Lower lobe of right lung (tissue), 2 donors: ENCODE data around the gene TMEM255B. TPM values are rescaled to one million over a fixed set of nuclear protein-coding genes. Genes with fewer than 3 reads are reported as not detected.

Experiments
- ATAC-seq, 2 donors: fragments of 200-7000 bp; cut with Tn5 transposase; one replicate each; pipeline ENCODE4 v1.9.1; 2020 to 2022; ENCODE audit warnings: mild to moderate bottlenecking in 2 of 2, moderate library complexity in 2 of 2
- DNase-seq: peaks from one replicate; pipeline ENCODE4 v3.0.0-alpha.2; 2020
- H3K27ac ChIP-seq: fragments of 200-600 bp; one replicate; pipeline ENCODE4 v1.8.0; 2022
- H3K27me3 ChIP-seq: fragments of 200-600 bp; one replicate; pipeline ENCODE4 v1.8.0; 2022; ENCODE audit warnings: low read depth
- H3K36me3 ChIP-seq: fragments of 200-600 bp; one replicate; pipeline ENCODE4 v1.8.0; 2022; ENCODE audit warnings: mild to moderate bottlenecking
- H3K4me1 ChIP-seq: fragments of 200-600 bp; one replicate; pipeline ENCODE4 v1.8.0; 2022
- H3K4me3 ChIP-seq: fragments of 200-600 bp; one replicate; pipeline ENCODE4 v1.8.0; 2022; ENCODE audit warnings: mild to moderate bottlenecking
- H3K9me3 ChIP-seq: fragments of 200-600 bp; one replicate; pipeline ENCODE4 v1.8.0; 2022
- intact Hi-C: fragments of 100-400 bp; cut with DNase I; formaldehyde crosslinking; loops from one replicate; pipeline ENCODE4 v1.11.0; 2022
- total RNA-seq: library from RNA; stranded (reverse); fragmentation: NEBNext Ultra II Directional; extraction: Animal tissue kit (Norgen Biotek cat#: 25700); gene quantifications from one replicate; pipeline ENCODE4 v1.2.1, GENCODE V29; 2021
- TF ChIP-seq, protein P1 (sequence below): fragments of 200-600 bp; IDR thresholded peaks from one replicate; pipeline ENCODE4 v1.8.0; 2022; ENCODE audit warnings: antibody characterized with exemption, mild to moderate bottlenecking
- donor health status: DM: no; HTN: yes; CAD: no; lungs with severe emphysema.

Gene TMEM255B
- total RNA-seq, 1 donor from 2014 or later: 21.5 TPM

- H3K27me3 ChIP-seq: peaks cover 16% of the 10 kb centered on the region
- peak in 1 of 2 donors; percentile 19 for ATAC-seq
- H3K9me3 ChIP-seq: no peaks in the 10 kb centered on the region
- no peaks in the 10 kb centered on the region for H3K36me3 ChIP-seq
- no peak for DNase-seq
- H3K4me3 ChIP-seq: no peak overlapping the region
- H3K4me1 ChIP-seq: no peaks in the 10 kb centered on the region
- TF ChIP-seq, protein P1, sequence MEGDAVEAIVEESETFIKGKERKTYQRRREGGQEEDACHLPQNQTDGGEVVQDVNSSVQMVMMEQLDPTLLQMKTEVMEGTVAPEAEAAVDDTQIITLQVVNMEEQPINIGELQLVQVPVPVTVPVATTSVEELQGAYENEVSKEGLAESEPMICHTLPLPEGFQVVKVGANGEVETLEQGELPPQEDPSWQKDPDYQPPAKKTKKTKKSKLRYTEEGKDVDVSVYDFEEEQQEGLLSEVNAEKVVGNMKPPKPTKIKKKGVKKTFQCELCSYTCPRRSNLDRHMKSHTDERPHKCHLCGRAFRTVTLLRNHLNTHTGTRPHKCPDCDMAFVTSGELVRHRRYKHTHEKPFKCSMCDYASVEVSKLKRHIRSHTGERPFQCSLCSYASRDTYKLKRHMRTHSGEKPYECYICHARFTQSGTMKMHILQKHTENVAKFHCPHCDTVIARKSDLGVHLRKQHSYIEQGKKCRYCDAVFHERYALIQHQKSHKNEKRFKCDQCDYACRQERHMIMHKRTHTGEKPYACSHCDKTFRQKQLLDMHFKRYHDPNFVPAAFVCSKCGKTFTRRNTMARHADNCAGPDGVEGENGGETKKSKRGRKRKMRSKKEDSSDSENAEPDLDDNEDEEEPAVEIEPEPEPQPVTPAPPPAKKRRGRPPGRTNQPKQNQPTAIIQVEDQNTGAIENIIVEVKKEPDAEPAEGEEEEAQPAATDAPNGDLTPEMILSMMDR: no peak
- no peak overlapping the region for H3K27ac ChIP-seq
- intact Hi-C loops: no loop called here
Measured at GRCh38 chr13:113775451-113776145, 16.6 kb downstream of the TMEM255B start.

DNA sequence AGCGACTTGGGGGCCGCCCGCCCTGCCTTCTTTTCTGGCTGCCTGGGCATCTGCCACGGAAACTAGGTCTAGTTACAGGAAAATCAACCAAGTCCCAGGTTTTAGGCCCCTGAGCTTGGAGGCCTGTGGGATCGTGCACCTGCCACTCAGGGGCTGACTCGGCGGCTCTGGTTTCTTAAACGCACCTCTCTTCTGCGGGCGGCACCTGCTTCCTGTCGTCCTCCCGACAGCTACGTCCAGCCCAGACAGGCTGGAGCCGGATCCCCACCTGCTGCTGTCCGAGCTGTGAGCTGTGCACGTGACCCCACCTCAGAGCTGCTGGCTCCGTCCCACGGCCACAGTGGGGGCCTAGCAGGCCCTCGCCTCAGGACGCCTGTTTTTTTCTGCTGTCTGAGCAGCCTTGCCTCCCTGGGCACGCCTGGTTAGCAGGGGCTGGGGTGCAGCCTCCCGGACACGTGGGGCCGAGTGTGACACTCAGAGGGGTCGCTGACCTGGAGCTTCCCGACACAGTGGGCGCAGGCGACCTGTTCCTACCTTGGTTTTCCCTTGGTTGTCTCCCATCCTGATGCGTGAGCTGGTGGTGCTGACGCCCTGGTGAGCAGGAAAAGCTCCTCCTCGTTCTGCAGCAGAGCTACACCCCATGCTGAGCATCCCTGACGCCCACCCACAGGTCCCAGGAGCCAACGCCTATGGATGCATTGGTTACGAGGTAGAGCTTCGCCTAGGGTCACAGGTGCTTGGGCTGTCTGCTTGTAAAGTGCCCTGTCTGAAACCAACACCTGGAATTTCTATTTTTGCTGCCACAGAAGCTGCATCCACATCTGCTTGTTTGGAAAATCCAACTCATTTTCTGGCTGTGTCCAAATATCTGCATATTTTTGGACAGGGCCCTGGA, 17.5 kb downstream of the TMEM255B start:
- H3K27me3 ChIP-seq: peaks cover 16% of the 10 kb centered on the region
- no peak overlapping the region for H3K27ac ChIP-seq
- DNase-seq (no peak), ATAC-seq (no peak)
- TF ChIP-seq, protein P1: no peak
- no peak overlapping the region for H3K4me3 ChIP-seq
- H3K9me3 ChIP-seq: no peaks in the 10 kb centered on the region
- no peaks in the 10 kb centered on the region for H3K36me3 ChIP-seq
- H3K4me1 ChIP-seq: no peaks in the 10 kb centered on the region
- intact Hi-C loops: no loop called here

DNA sequence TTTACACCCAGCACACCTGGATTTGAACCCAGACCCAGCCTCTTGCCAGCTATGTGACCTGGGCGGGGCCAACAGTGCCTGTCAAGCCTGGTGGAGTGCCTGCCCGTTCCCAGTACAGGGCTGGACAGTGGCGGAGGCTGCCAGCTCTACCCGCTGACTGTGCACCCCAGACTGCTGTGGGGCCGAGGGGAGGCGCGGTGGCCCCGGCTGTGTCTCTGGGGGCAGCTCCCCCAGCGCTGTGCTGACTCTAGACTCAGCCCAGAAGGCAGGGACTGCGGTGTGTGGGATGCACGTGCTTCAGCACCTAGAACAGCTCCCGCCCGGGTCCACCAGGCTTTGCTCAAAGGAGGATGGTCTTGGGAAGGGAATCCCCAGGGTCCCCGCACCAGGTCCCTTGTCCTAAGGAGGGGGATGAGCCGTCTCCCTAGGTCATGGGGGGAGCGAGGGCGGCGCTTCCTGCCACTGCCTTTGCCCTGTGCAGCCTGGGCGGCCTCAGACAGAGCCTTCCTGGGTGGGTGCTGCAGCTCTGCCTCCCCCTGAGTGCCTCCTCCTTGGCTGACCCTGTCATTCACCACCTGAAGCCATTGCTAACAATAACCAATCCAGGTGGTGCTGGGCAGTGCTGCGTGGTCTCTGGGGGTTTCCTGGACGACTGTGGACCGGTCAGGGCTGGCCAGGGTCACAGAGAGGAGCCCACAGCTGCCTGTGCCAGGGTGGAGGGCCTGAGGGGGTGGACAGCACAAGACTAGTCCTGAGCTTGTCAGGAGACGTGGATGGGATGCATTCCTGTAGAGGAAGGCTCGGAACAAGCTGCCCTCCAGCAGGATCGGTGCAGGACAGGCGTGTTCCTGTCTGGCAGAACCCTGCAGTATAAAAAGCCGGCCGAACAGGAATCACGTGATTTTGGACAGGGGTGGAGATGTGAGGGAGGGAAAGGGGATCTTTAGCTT, 18.6 kb downstream of the TMEM255B start:
- intact Hi-C loops: no loop called here
- TF ChIP-seq, protein P1: no peak
- ATAC-seq (peak; percentile 16 to 35), DNase-seq (no peak)
- H3K27me3 ChIP-seq: peaks cover 16% of the 10 kb centered on the region
- no peak overlapping the region for H3K4me3 ChIP-seq
- no peaks in the 10 kb centered on the region for H3K4me1 ChIP-seq
- H3K36me3 ChIP-seq: no peaks in the 10 kb centered on the region
- no peaks in the 10 kb centered on the region for H3K9me3 ChIP-seq
- no peak overlapping the region for H3K27ac ChIP-seq

GRCh38 chr13:113781571-113781970, 22.5 kb downstream of the TMEM255B start:
- Histone ChIP-seq H3K27ac (no peak overlapping the region), H3K36me3 (no peaks in the 10 kb centered on the region), H3K27me3 (peaks cover 7% of the 10 kb centered on the region), H3K4me1 (no peaks in the 10 kb centered on the region), H3K9me3 (no peaks in the 10 kb centered on the region), H3K4me3 (no peak overlapping the region)
- ATAC-seq (no peak), DNase-seq (no peak)
- intact Hi-C loops: no loop called here
- TF ChIP-seq, protein P1: no peak

DNA sequence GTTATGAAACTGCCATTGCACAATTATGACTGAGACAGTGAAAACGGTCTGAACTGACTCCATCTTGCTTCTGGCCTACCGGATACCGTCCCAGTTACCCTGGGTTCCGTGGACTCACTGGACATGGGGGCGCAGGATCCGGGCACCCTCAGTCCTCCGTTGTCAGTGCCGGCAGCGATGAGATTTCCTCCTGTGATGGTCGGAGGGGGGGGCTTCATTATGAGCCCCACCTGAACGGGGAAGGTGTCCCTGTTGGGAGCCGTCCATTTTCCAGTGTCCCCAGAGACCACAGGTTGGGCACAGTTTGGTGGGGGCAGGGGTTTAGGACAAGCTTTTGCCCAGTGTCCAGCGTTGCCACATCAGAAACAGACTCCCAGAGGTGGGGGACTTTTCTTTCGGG, 23.4 kb downstream of the TMEM255B start:
- no peak for DNase-seq

More for the DNA sequence above, 23.4 kb downstream of the TMEM255B start:
- Histone ChIP-seq H3K4me3 (no peak overlapping the region), H3K36me3 (no peaks in the 10 kb centered on the region), H3K4me1 (no peaks in the 10 kb centered on the region), H3K27ac (no peak overlapping the region), H3K27me3 (no peaks in the 10 kb centered on the region), H3K9me3 (no peaks in the 10 kb centered on the region)
- TF ChIP-seq, protein P1: no peak
- no peak for ATAC-seq
- intact Hi-C loops: no loop called here
